ENCODE measurements around the gene NLE1.
"Not testable (repeated sequence)": the region's sequence is repeated elsewhere in the genome, so short reads cannot be mapped to it uniquely, and the experiment has no call there.

Gene NLE1

GRCh38 chr17:35141681-35142466, at the start of gene NLE1:
NLE1 (minus strand) TSS chr17:35142303; CDS start chr17:35142275, 28 bp downstream.
- DNase-seq (ENCODE audit: low spot score), result peak; percentile 96

DNA sequence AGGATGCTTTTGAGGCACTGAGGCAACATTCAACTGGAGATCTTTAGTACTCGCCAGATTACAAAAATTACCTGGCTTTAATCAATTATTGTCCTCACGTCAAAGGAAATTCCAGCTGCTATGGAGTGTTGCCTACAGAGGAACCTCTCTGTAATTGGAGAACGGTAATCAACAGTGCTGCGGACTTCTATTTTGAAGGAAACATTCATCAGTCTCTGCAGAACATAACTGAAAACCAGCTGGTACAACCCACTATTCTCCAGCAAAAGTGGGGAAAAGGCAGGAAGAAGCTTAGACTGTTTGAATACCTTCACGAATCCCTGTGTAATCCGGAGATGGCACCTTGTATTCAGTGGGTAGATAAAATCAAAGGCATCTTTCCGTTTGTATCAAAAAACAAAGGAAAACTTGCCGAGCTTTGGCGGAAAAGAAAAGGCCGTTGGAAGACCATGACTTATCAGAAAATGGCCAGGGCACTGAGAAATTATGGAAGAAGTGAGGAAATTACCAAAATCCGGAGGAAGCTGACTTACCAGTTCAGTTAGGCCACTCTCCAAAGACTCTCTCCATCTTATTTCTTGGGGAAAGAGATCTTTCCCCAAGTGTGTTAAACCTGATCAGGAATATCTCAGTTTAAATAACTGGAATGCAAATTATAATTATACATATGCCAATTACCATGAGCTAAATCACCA, 49.0 kb upstream of the NLE1 start:
- DNase-seq (ENCODE audit: low spot score), result no peak

- no peak for DNase-seq (ENCODE audit: low spot score)
These were observed 47.2 kb upstream of the NLE1 start for GRCh38 chr17:35189291-35189690.

- DNase-seq (ENCODE audit: low spot score), result no peak
These were observed 46.0 kb upstream of the NLE1 start for GRCh38 chr17:35188111-35188510.

DNA sequence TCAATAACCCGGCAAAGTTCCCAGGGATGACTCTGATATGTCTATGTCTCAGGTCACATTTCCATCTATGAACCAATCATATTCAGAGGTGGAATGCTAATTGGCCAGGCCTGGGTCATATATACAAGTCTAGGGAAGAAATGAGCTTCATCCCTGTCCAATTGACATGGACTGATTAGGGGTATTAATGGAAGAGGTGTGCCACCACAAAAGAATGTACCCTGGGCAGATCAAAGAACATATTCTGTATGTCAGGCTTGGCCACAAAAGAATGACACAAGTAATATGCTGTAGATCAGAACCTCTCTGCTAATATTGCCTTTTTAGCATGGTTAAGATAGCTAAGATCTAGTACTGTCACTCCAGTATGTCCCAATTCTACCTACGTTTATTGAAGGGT, 45.4 kb upstream of the NLE1 start:
- peak; percentile 18 for DNase-seq (ENCODE audit: low spot score)

GRCh38 chr17:35185849-35186248, 43.7 kb upstream of the NLE1 start:
- DNase-seq (ENCODE audit: low spot score), result peak; percentile 1

- peak; percentile 24 for DNase-seq (ENCODE audit: low spot score)
These were observed 42.2 kb upstream of the NLE1 start for GRCh38 chr17:35184274-35184673.

DNA sequence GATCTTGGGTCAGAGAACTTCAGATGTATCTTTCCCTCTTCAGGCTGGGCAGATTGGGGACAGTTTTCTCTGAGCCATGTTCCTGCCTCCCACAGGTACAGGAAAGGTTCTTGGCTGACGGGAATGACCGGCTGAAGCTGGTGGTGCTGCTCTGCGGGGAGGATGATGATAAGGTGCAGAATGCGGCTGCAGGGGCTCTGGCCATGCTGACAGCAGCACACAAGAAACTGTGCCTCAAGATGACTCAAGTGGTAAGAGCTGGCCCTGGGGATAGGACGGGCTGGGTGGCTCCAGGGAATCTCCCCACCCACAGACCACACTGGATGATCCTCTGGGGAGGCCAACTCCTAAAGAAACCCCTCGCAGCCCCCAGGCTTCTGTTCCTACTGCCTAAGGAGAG, 41.2 kb upstream of the NLE1 start:
- DNase-seq (ENCODE audit: low spot score), result peak; percentile 40

- DNase-seq (ENCODE audit: low spot score), result not testable (repeated sequence)
These were observed 37.3 kb upstream of the NLE1 start for GRCh38 chr17:35179379-35179778.

- peak; percentile 34 for DNase-seq (ENCODE audit: low spot score)
These were observed 34.8 kb upstream of the NLE1 start for GRCh38 chr17:35176897-35177296.

GRCh38 chr17:35175638-35176415, 33.7 kb upstream of the NLE1 start:
- DNase-seq (ENCODE audit: low spot score), result peak; percentile 34

- no peak for DNase-seq (ENCODE audit: low spot score)
These were observed 32.8 kb upstream of the NLE1 start for GRCh38 chr17:35174835-35175334.

DNA sequence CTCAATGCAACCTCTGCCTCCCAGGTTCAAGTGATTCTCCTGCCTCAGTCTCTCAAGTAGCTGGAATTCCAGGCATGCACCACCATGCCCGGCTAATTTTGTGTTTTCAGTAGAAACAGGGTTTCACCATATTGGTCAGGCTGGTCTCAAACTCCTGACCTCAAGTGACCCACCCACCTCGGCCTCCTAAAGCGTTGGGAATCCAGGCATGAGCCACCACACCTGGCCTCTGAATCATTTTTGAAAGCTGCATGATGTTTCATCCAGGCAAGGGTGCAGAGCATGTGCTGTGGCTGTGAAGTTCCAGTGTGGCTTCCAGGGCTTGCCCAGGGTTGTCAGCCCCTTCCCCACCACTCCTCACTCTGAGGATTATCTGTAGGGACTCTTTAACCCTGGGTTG, 30.2 kb upstream of the NLE1 start:
- not testable (repeated sequence) for DNase-seq (ENCODE audit: low spot score)

- DNase-seq (ENCODE audit: low spot score), result no peak
These were observed 29.7 kb upstream of the NLE1 start for GRCh38 chr17:35171834-35172233.

DNA sequence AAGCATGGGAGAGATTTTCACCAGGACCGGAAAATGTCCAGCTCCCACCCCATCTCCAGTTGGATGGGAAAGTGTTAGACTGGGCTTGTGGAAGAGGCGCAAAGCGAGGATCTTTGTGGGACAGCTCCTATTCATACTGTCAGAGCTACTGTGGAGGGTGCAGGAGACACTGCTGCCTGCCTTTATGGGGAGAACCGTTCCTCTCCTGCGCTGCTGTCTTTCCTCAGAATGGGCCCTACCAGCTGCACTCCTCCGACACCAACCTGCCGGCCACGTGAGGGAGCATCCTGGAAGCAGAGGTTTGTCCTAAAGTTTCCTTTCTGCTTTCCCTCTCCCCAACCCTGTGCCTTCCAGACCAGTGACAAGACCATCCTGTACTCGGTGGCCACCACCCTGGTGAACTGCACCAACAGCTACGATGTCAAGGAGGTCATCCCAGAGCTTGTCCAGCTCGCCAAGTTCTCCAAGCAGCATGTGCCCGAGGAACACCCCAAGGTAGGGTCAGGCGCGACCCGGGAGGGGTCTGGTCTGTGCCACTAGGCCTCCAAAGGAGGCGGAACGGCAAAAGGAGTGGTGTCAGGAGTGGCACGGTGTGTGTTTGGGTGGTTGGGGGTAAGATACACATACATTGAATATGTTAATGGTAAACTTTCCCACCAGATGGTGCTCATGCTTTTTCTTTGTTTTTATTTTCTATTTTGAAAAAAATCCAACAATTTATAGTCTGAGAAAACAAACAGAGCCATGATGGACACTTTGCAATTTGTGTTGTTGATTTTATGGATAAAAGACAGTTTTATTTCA, 29.1 kb upstream of the NLE1 start:
- no peak for DNase-seq (ENCODE audit: low spot score)

GRCh38 chr17:35169835-35170363, 27.8 kb upstream of the NLE1 start:
- no peak for DNase-seq (ENCODE audit: low spot score)

DNA sequence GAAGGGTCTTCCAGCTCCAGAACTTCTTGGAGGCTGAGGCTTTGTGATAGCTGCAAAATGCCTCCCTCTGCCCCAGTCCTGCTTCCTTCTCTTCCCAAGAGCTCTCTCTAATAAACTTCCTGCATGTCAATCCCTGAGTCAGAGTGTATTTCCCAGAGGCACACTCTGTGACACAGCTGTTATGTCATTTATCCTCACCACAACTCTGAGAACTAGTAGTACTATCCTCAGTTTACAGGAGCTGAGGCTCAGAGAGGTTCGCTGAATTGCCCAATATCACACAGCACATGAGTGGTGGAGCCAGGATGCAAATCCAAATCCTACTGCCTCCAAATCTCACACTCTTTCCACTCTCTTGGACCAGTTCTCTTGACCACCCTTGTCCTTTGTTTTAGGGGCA, 25.6 kb upstream of the NLE1 start:
- DNase-seq (ENCODE audit: low spot score), result no peak

DNA sequence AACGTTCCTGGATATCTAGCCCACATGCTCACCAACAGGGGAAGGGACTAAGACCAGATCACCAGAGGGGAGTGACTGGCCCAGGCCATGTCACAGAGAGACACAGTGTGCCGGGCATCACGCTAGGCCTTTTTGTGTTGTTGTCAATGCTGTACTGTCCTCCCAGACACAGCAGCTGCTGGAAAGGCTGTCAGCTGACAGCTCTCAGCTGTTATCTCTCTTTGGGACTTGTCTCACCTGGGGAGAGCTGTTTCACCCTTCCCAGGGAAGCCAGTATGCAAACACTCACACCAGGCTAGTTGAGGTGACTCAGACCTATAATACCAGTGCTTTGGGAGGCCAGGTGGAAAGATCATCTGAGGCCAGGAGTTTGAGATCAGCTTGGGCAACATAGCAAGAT, 24.9 kb upstream of the NLE1 start:
- DNase-seq (ENCODE audit: low spot score), result no peak

DNA sequence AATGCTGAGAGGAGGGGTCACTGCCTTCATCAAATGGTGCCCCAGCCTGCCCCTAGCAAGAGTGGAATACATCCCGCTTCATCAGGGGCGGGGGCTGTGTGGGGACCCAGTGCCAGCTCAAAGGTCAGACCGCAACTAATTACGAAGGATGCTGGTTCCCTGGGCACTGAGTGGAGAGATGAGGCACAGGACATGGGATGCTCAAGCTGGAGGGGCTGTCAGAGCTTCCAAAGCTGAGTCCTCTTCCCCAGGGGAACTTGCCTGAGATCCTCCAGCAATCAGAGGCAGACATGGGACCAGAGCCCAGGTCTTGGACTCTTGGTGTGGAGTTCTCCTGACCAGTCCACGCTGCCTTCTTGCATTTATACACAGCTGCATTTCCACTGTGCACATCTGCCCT, 24.4 kb upstream of the NLE1 start:
- DNase-seq (ENCODE audit: low spot score), result no peak

GRCh38 chr17:35164716-35165115, 22.6 kb upstream of the NLE1 start:
- DNase-seq (ENCODE audit: low spot score), result no peak

DNA sequence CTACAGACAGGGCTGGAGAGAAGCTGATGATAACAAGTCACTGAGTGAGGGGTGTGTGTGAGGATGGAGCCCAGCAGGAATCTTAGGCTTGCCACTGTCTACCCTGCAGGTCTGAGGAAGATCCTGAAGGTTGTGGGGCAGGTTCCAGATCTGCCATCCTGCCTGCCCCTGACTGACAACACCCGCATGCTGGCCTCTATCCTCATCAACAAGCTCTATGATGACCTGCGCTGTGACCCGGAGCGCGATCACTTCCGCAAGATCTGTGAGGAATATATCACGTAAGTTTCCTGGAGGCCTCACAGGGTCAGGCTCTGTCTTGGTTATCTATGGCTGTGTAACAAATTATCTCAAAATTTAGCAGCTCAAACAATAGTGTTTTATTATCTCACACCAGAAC, 21.8 kb upstream of the NLE1 start:
- no peak for DNase-seq (ENCODE audit: low spot score)

DNA sequence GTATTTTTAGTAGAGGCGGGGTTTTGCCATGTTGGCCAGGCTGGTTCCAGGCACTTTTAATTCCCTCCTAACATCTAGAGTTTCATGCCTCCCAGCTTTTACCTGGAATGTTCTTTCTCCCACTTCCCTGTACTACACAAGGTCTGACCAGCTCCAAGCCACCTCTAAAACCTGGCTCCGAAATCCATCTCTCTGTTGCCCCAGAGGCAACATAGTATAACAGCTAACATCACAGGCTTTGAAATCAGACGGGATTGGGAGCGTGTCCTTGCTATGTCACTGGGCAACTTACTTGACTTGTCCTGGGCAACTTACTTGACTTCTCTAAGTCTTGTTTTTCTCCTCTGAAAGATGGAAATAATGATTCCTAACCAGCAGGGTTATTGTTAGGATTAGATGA, 20.7 kb upstream of the NLE1 start:
- DNase-seq (ENCODE audit: low spot score), result no peak
